Measurements from ENCODE around the gene ANO3. TPM values are rescaled to one million over a fixed set of nuclear protein-coding genes. Genes with fewer than 3 reads are reported as not detected.

ANO3 gene
- total RNA-seq, 1 experiment from 2014 or later = not detected

GRCh38 chr11:26541870-26542269 is 209.9 kb downstream of the ANO3 start:
- Histone ChIP-seq H2AFZ (no peak overlapping the region), H3K9me3 (ENCODE audit: insufficient read depth, low read depth) (no peaks in the 10 kb centered on the region), H3K27ac (no peak overlapping the region), H3K4me2 (no peak overlapping the region), H3K4me3 (no peak overlapping the region), H4K20me1 (ENCODE audit: insufficient read depth) (no peaks in the 10 kb centered on the region), H3K9me2 (ENCODE audit: insufficient read depth) (no peaks in the 10 kb centered on the region; the same call in 1 of the 2 replicates), H3K27me3 (ENCODE audit: insufficient read depth, low read depth) (no peaks in the 10 kb centered on the region), H3K4me1 (replicated peaks; ENCODE audit: insufficient read depth) (no peaks in the 10 kb centered on the region), H3K36me3 (ENCODE audit: low read depth) (no peaks in the 10 kb centered on the region), H3F3A (ENCODE audit: insufficient read depth, low read depth) (no peaks in the 10 kb centered on the region), H3K79me2 (ENCODE audit: low read depth) (no peaks in the 10 kb centered on the region)
- intact Hi-C loops (cut with micrococcal nuclease; ENCODE audit: unreplicated experiment) = no loop called here
- DNase-seq = no peak
- ChIA-PET CTCF (no interaction called here), POLR2A (ENCODE audit: unreplicated experiment) (no interaction called here)
- TF ChIP-seq CTCF (conservative IDR thresholded peaks at IDR 0.05) = no peak
- no peak for TF ChIP-seq EZH2 (IDR thresholded peaks at IDR 0.05; ENCODE audit: low read depth)
- no TSS peak for BruUV-seq (replicated peaks)

- no peaks in the 10 kb centered on the region for H3K36me3 ChIP-seq (ENCODE audit: low read depth)
- H2AFZ ChIP-seq = no peak overlapping the region
- no TSS peak for BruUV-seq (replicated peaks)
- intact Hi-C loops (cut with micrococcal nuclease; ENCODE audit: unreplicated experiment) = no loop called here
- DNase-seq = no peak
- no peak overlapping the region for H3K4me3 ChIP-seq
- no peaks in the 10 kb centered on the region for H3F3A ChIP-seq (ENCODE audit: insufficient read depth, low read depth)
- H3K79me2 ChIP-seq (ENCODE audit: low read depth) = no peaks in the 10 kb centered on the region
- POLR2A ChIA-PET (ENCODE audit: unreplicated experiment) = no interaction called here
- no peaks in the 10 kb centered on the region for H3K4me1 ChIP-seq (replicated peaks; ENCODE audit: insufficient read depth)
- H3K27me3 ChIP-seq (ENCODE audit: insufficient read depth, low read depth) = no peaks in the 10 kb centered on the region
- H4K20me1 ChIP-seq (ENCODE audit: insufficient read depth) = no peaks in the 10 kb centered on the region
- H3K9me3 ChIP-seq (ENCODE audit: insufficient read depth, low read depth) = no peaks in the 10 kb centered on the region
- no peak overlapping the region for H3K4me2 ChIP-seq
- H3K27ac ChIP-seq = no peak overlapping the region
- H3K9me2 ChIP-seq (ENCODE audit: insufficient read depth) = no peaks in the 10 kb centered on the region
- TF ChIP-seq CTCF (conservative IDR thresholded peaks at IDR 0.05) (no peak), EZH2 (IDR thresholded peaks at IDR 0.05; ENCODE audit: low read depth) (no peak)
- CTCF ChIA-PET = no interaction called here
These were observed 217.2 kb downstream of the ANO3 start for GRCh38 chr11:26549176-26549575.

DNA sequence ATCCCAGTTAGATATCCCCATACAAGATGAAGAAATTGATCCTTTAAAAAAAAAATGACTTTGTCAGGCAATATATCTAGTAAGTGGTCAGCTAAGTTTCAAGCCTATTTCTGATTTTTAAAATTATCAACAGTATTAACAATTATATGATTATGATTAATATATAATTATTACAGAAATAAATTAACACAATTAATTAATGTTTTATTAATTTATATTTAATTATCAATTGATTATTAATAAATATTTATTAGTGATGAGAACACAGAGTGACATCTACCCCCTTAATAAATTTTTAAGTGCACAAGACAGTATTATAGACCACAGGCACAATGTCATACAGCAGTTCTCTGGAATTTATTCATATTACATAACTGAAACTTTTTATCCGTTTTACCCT is 218.1 kb downstream of the ANO3 start:
- Histone ChIP-seq H3K27ac (no peak overlapping the region), H3K4me3 (no peak overlapping the region), H2AFZ (no peak overlapping the region), H3K4me2 (no peak overlapping the region), H3K9me2 (ENCODE audit: insufficient read depth) (no peaks in the 10 kb centered on the region), H3K79me2 (ENCODE audit: low read depth) (no peaks in the 10 kb centered on the region), H3K4me1 (replicated peaks; ENCODE audit: insufficient read depth) (no peaks in the 10 kb centered on the region), H3K36me3 (ENCODE audit: low read depth) (no peaks in the 10 kb centered on the region), H3K9me3 (ENCODE audit: insufficient read depth, low read depth) (no peaks in the 10 kb centered on the region), H3K27me3 (ENCODE audit: insufficient read depth, low read depth) (no peaks in the 10 kb centered on the region), H3F3A (ENCODE audit: insufficient read depth, low read depth) (no peaks in the 10 kb centered on the region), H4K20me1 (ENCODE audit: insufficient read depth) (no peaks in the 10 kb centered on the region)
- ChIA-PET CTCF (no interaction called here), POLR2A (ENCODE audit: unreplicated experiment) (no interaction called here)
- DNase-seq = no peak
- intact Hi-C loops (cut with micrococcal nuclease; ENCODE audit: unreplicated experiment) = loop anchor here (2.0 kb wide), 1 partner anchor 99 kb away; no protein-coding TSS in a partner anchor
- no TSS peak for BruUV-seq (replicated peaks)
- no peak for TF ChIP-seq EZH2 (IDR thresholded peaks at IDR 0.05; ENCODE audit: low read depth)
- TF ChIP-seq CTCF (conservative IDR thresholded peaks at IDR 0.05) = no peak

All from PC-9 (cell line).